ENCODE results near the gene PROSER2. TPM values are rescaled to one million over a fixed set of nuclear protein-coding genes. Genes with fewer than 3 reads are reported as not detected.

Gene PROSER2
- total and polyA plus RNA-seq, 4 donors = 6.5 to 24.9 (median 9.9) TPM

DNA sequence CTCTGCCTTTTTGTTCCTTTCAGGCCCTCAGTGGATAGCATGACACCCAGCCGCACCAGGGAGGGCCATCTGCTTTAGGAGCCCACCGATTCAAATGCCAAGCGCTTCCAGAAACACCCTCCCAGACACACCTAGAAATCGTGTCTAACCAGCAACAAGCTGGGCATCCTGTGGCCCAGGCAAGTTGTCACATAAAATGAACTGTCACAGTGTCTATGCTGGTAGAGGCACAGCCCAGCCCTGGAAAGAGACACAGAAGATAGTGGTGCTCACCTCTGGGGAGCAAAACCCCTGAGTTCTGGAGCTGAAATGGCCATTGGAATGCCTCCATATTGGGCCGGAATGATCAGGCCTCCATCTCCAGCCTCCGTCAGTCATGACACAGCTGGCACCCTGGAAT is 42.0 kb upstream of the PROSER2 start:
- TF ChIP-seq HNF4G (IDR thresholded peaks at IDR 0.05) (no peak), JUND (IDR thresholded peaks at IDR 0.05) (no peak), HNF4A (conservative IDR thresholded peaks at IDR 0.05) (no peak), NR2F2 (IDR thresholded peaks at IDR 0.05) (no peak), FOXA2 (IDR thresholded peaks at IDR 0.05) (no peak), YY1 (IDR thresholded peaks at IDR 0.05) (no peak)
- TF ChIP-seq, protein P1, sequence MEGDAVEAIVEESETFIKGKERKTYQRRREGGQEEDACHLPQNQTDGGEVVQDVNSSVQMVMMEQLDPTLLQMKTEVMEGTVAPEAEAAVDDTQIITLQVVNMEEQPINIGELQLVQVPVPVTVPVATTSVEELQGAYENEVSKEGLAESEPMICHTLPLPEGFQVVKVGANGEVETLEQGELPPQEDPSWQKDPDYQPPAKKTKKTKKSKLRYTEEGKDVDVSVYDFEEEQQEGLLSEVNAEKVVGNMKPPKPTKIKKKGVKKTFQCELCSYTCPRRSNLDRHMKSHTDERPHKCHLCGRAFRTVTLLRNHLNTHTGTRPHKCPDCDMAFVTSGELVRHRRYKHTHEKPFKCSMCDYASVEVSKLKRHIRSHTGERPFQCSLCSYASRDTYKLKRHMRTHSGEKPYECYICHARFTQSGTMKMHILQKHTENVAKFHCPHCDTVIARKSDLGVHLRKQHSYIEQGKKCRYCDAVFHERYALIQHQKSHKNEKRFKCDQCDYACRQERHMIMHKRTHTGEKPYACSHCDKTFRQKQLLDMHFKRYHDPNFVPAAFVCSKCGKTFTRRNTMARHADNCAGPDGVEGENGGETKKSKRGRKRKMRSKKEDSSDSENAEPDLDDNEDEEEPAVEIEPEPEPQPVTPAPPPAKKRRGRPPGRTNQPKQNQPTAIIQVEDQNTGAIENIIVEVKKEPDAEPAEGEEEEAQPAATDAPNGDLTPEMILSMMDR (IDR thresholded peaks at IDR 0.05; ENCODE audit: low read depth, low read length, missing input control) = no peak
- TF ChIP-seq, protein P2, sequence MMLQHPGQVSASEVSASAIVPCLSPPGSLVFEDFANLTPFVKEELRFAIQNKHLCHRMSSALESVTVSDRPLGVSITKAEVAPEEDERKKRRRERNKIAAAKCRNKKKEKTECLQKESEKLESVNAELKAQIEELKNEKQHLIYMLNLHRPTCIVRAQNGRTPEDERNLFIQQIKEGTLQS (IDR thresholded peaks at IDR 0.05) = no peak
- TF ChIP-seq, protein P3, sequence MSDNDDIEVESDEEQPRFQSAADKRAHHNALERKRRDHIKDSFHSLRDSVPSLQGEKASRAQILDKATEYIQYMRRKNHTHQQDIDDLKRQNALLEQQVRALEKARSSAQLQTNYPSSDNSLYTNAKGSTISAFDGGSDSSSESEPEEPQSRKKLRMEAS (IDR thresholded peaks at IDR 0.05) = no peak
- no peak for DNase-seq (ENCODE audit: low spot score)
- H3K27me3 ChIP-seq (ENCODE audit: control insufficient read depth in 4 of 4, insufficient read depth in 4 of 4, low read length in 3 of 4) = no peaks in the 10 kb centered on the region
- no peaks in the 10 kb centered on the region for H3K36me3 ChIP-seq (ENCODE audit: control insufficient read depth in 4 of 4, insufficient read depth in 3 of 4, low read depth in 1 of 4, low read length in 3 of 4)
- no peak overlapping the region for H3K27ac ChIP-seq (ENCODE audit: low read depth in 1 of 2, low read length in 2 of 2)
- no peak overlapping the region for H3K9ac ChIP-seq (ENCODE audit: low read depth in 1 of 2, low read length in 2 of 2)
- H3K4me3 ChIP-seq (ENCODE audit: low read depth in 1 of 3, low read length in 3 of 3) = no peak overlapping the region
- H3K4me1 ChIP-seq (ENCODE audit: control insufficient read depth in 4 of 4, insufficient read depth in 4 of 4, low read length in 3 of 4) = peaks cover 0 to 10% (median 4%) of the 10 kb centered on the region in 4 donors
- no peaks in the 10 kb centered on the region for H3K9me3 ChIP-seq (ENCODE audit: control insufficient read depth in 4 of 4, low read length in 3 of 4)
- WGBS = 96% methylated on average over 6 of the region's 6 CpGs

DNA sequence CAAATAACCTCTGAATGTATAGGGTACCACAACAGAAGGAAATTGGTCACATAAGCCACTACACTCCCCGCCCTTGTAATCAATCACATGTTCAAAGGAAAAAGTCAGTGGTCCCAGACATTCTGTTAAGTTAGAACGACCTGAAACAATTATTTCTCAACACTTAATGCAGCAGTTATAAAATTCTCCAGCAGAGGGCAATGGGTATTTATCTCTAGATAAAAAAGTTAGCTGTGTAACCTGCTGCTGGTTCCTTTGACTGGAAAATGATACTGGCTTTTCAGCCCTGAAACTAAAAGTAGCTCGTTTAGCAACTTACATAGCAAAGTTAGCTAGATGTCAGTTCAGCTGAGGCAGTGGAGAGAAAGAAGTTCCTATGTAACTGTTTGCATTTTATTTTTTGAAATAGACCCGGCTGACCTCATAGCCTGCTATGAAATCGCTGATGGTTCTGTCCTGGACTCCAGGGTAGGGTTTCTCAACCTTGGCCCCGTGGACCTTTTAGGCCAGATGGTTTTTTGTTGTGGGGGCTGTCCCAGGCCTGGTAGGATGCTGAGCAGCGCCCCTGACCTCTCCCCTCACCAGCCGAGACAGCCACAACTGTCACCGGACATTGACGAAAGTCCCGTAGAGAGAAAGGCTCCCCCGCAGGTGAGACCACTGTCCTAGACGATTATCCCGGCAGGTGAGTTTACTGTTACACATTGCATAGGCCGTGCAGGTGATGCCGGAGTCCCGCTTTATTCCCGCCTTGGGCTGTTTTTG is 40.2 kb upstream of the PROSER2 start:
- Histone ChIP-seq H3K9ac (ENCODE audit: low read depth in 1 of 2, low read length in 2 of 2) (no peak overlapping the region), H3K27me3 (ENCODE audit: control insufficient read depth in 4 of 4, insufficient read depth in 4 of 4, low read length in 3 of 4) (no peaks in the 10 kb centered on the region), H3K4me1 (ENCODE audit: control insufficient read depth in 4 of 4, insufficient read depth in 4 of 4, low read length in 3 of 4) (peaks cover 0 to 10% (median 4%) of the 10 kb centered on the region in 4 donors), H3K36me3 (ENCODE audit: control insufficient read depth in 4 of 4, insufficient read depth in 3 of 4, low read depth in 1 of 4, low read length in 3 of 4) (no peaks in the 10 kb centered on the region), H3K27ac (ENCODE audit: low read depth in 1 of 2, low read length in 2 of 2) (peak overlapping the region; percentile 8 to 28), H3K9me3 (ENCODE audit: control insufficient read depth in 4 of 4, low read length in 3 of 4) (no peaks in the 10 kb centered on the region), H3K4me3 (ENCODE audit: low read depth in 1 of 3, low read length in 3 of 3) (peak overlapping the region in 1 of 3 donors; percentile 15)
- WGBS = 57% methylated on average over 18 of the region's 18 CpGs
- TF ChIP-seq HNF4A (conservative IDR thresholded peaks at IDR 0.05) (peak; percentile 48 to 74), TAF1 (conservative IDR thresholded peaks at IDR 0.05) (no peak), YY1 (IDR thresholded peaks at IDR 0.05) (peak; percentile 19), JUND (IDR thresholded peaks at IDR 0.05) (peak in 1 of 2 donors; percentile 41), RXRA (IDR thresholded peaks at IDR 0.05) (peak; percentile 39 to 69), SP1 (IDR thresholded peaks at IDR 0.05) (peak; percentile 24), RAD21 (IDR thresholded peaks at IDR 0.05) (peak; percentile 89 to 93), FOXA2 (IDR thresholded peaks at IDR 0.05) (peak; percentile 20)
- TF ChIP-seq, protein P2 (IDR thresholded peaks at IDR 0.05) = no peak
- TF ChIP-seq, protein P4, sequence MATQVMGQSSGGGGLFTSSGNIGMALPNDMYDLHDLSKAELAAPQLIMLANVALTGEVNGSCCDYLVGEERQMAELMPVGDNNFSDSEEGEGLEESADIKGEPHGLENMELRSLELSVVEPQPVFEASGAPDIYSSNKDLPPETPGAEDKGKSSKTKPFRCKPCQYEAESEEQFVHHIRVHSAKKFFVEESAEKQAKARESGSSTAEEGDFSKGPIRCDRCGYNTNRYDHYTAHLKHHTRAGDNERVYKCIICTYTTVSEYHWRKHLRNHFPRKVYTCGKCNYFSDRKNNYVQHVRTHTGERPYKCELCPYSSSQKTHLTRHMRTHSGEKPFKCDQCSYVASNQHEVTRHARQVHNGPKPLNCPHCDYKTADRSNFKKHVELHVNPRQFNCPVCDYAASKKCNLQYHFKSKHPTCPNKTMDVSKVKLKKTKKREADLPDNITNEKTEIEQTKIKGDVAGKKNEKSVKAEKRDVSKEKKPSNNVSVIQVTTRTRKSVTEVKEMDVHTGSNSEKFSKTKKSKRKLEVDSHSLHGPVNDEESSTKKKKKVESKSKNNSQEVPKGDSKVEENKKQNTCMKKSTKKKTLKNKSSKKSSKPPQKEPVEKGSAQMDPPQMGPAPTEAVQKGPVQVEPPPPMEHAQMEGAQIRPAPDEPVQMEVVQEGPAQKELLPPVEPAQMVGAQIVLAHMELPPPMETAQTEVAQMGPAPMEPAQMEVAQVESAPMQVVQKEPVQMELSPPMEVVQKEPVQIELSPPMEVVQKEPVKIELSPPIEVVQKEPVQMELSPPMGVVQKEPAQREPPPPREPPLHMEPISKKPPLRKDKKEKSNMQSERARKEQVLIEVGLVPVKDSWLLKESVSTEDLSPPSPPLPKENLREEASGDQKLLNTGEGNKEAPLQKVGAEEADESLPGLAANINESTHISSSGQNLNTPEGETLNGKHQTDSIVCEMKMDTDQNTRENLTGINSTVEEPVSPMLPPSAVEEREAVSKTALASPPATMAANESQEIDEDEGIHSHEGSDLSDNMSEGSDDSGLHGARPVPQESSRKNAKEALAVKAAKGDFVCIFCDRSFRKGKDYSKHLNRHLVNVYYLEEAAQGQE (IDR thresholded peaks at IDR 0.05) = peak; percentile 24
- TF ChIP-seq, protein P1 (IDR thresholded peaks at IDR 0.05; ENCODE audit: low read depth, low read length, missing input control) = peak; percentile 82
- no peak for DNase-seq (ENCODE audit: low spot score)

Measured in liver (tissue), 9 donors.